ENCODE measurements around the gene NUDT15.

GRCh38 chr13:48081739-48082138, 44.2 kb downstream of the NUDT15 start:
- TF ChIP-seq CTCF (IDR thresholded peaks at IDR 0.05; ENCODE audit: borderline replicate concordance, extremely low read depth, low read length, poor library complexity, severe bottlenecking) (no peak), EZH2 (IDR thresholded peaks at IDR 0.05; ENCODE audit: borderline replicate concordance, low read depth, low read length, severe bottlenecking) (no peak)
